Cardiac muscle cell (in vitro differentiated cells and primary cell): Measurements from ENCODE around the gene ABCC4. TPM values are rescaled to one million over a fixed set of nuclear protein-coding genes. Genes with fewer than 3 reads are reported as not detected.

ENCODE experiments used
- DNase-seq, 2 donors: peaks; one replicate each; pipeline versions ENCODE4 v3.0.0 to v3.0.0-alpha.2; 2010 to 2017; ENCODE audit warnings: low read depth in 1 of 2, low spot score in 1 of 2
- H3K27ac ChIP-seq: fragments of 200-600 bp; sonication (generic); 2 replicates; pipeline ENCODE4 v1.5.1; 2016
- H3K27me3 ChIP-seq: fragments of 200-600 bp; sonication (generic); 2 replicates; pipeline ENCODE4 v1.6.0; 2016; ENCODE audit warnings: control low read depth
- H3K36me3 ChIP-seq: fragments of 200-600 bp; sonication (generic); 2 replicates; pipeline ENCODE4 v1.5.1; 2016; ENCODE audit warnings: control low read depth
- H3K4me1 ChIP-seq: fragments of 200-600 bp; sonication (generic); 2 replicates; pipeline ENCODE4 v1.8.1; 2017; ENCODE audit warnings: low read depth, mild to moderate bottlenecking, mixed run types
- H3K4me3 ChIP-seq: fragments of 200-600 bp; sonication (generic); 2 replicates; pipeline ENCODE4 v1.5.1; 2016; ENCODE audit warnings: mild to moderate bottlenecking
- H3K9me3 ChIP-seq: fragments of 200-600 bp; sonication (generic); 2 replicates; pipeline ENCODE4 v1.5.1; 2017; ENCODE audit warnings: low read depth, mild to moderate bottlenecking, control low read depth
- CTCF ChIP-seq: IDR thresholded peaks from 2 replicates; pipeline ENCODE4 v1.5.1; 2012; ENCODE audit warnings: low read depth, mild to moderate bottlenecking, low read length
- polyA plus RNA-seq: library from polyadenylated mRNA; unstranded; fragments of >200 nt; fragmentation: Nextera tagmentation; extraction: Ambion mirVana; gene quantifications from 2 replicates; pipeline ENCODE4 v1.2.1, GENCODE V29; 2016
- total RNA-seq: library from RNA; depleted of rRNA; stranded (reverse); fragments of >200 nt; gene quantifications from 2 replicates; pipeline ENCODE4 v1.2.3, GENCODE V29; 2016

Gene ABCC4
- total and polyA plus RNA-seq, 2 experiments from 2014 or later: 1.6 to 5.0 TPM

- H3K4me1 ChIP-seq: no peaks in the 10 kb centered on the region
- no peak for TF ChIP-seq CTCF
- no peaks in the 10 kb centered on the region for H3K27me3 ChIP-seq
- no peaks in the 10 kb centered on the region for H3K36me3 ChIP-seq
- no peaks in the 10 kb centered on the region for H3K9me3 ChIP-seq
- no peak overlapping the region for H3K27ac ChIP-seq
- DNase-seq: no peak
- no peak overlapping the region for H3K4me3 ChIP-seq
Measured at GRCh38 chr13:95220611-95221010, 80.6 kb downstream of the ABCC4 start.

- no peak for TF ChIP-seq CTCF
- no peaks in the 10 kb centered on the region for H3K4me1 ChIP-seq
- no peaks in the 10 kb centered on the region for H3K27me3 ChIP-seq
- H3K36me3 ChIP-seq: no peaks in the 10 kb centered on the region
- DNase-seq: no peak
- no peaks in the 10 kb centered on the region for H3K9me3 ChIP-seq
- H3K27ac ChIP-seq: no peak overlapping the region
- no peak overlapping the region for H3K4me3 ChIP-seq
Measured at GRCh38 chr13:95217920-95218830, 83.1 kb downstream of the ABCC4 start.

GRCh38 chr13:95216182-95216581, 85.1 kb downstream of the ABCC4 start:
- no peaks in the 10 kb centered on the region for H3K4me1 ChIP-seq
- DNase-seq: no peak
- H3K27me3 ChIP-seq: no peaks in the 10 kb centered on the region
- H3K36me3 ChIP-seq: no peaks in the 10 kb centered on the region
- no peak overlapping the region for H3K4me3 ChIP-seq
- no peak overlapping the region for H3K27ac ChIP-seq
- no peak for TF ChIP-seq CTCF
- H3K9me3 ChIP-seq: no peaks in the 10 kb centered on the region

GRCh38 chr13:95212983-95213850, 88.0 kb downstream of the ABCC4 start:
- H3K9me3 ChIP-seq: no peaks in the 10 kb centered on the region
- DNase-seq: no peak
- H3K27me3 ChIP-seq: no peaks in the 10 kb centered on the region
- H3K4me1 ChIP-seq: no peaks in the 10 kb centered on the region
- no peaks in the 10 kb centered on the region for H3K36me3 ChIP-seq
- H3K4me3 ChIP-seq: no peak overlapping the region
- H3K27ac ChIP-seq: no peak overlapping the region
- no peak for TF ChIP-seq CTCF

- no peak overlapping the region for H3K27ac ChIP-seq
- H3K27me3 ChIP-seq: no peaks in the 10 kb centered on the region
- no peaks in the 10 kb centered on the region for H3K4me1 ChIP-seq
- TF ChIP-seq CTCF: no peak
- no peaks in the 10 kb centered on the region for H3K36me3 ChIP-seq
- no peak overlapping the region for H3K4me3 ChIP-seq
- no peak for DNase-seq
- no peaks in the 10 kb centered on the region for H3K9me3 ChIP-seq
Measured at GRCh38 chr13:95209109-95209508, 92.1 kb downstream of the ABCC4 start.
